NCI-H526 treated with DMSO at 0.1 percent for 48 hours (cell line): ENCODE measurements around the gene MBIP.
"Not testable (repeated sequence)": the region's sequence is repeated elsewhere in the genome, so short reads cannot be mapped to it uniquely, and the experiment has no call there.

Experiments
- DNase-seq: peaks from one replicate; lab custom pipeline; 2025; lab: John Stamatoyannopoulos, UW

Gene MBIP

DNA sequence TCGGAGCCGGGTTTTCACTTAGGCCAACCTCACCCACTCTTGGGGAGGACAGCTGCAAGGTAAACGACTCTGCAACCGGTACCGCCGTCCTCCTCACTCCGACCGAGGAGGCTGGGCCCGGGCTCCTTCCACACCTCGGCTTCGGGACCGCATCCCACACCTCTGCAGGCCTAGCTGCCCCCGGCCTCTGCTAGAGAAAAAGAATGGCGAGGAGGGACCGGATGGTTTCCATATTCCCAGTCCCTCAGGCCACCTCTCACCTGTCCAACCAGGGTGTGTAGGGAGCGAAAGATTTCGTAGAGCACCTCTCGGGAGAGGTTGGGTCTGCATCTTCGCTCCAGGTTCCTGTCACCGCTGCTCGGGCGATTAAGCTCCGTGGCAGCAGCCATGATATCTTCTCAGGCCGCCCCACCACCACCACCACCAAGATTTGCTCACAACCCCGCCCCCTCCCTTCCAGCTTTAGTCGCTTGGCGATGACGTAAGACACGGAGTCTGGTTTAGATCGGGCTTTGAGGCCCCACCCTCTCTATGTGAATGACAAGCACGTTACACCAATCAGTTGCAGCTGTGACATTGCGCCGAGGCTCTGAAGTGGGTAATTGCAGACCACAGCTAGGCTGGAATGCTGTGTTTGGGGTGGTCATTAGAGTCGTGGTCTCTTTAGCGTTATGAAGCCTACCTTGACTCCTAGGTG, at the start of gene MBIP:
MBIP (minus strand) TSS at position 438 of the 697 bp plus-strand sequence; CDS start at position 389, 49 bp downstream.
- peak; percentile 95 for DNase-seq

DNA sequence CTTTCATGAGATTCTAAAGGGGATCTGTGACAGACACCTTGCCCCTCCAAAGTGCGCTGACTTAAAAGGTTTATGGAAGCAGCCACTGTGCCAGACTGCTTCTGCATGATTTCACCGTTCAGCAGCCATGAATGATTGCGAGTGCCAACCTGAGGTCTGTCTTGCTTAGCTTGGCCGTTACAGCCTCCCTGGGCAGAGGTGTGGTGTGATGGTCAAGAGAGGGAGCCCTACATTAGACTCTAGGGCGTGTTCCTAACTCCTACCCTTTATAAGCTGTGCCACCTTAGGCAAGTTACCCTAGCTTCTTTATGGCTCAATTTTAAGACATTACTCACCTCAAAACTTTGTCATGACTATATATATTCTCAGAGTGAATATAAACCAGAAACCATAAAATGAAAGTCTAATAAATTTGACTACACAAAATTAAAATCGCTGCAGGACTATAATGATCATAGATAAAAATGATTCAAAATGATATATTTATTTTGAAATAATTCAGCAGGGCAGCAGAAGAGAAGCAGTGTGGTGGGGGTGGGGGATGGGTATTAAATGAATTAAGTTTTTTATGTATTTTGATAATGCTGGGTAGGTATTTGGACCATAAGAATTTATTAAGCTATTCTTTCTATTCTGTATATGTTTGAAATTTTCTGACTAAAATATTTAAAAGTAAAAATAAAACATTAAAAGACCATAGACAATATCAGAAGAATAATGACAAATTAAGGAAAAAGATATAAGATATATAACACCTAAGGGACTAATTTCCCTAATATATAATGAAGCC, 47.7 kb upstream of the MBIP start:
- no peak for DNase-seq

- no peak for DNase-seq
Measured at GRCh38 chr14:36365766-36366165, 45.3 kb upstream of the MBIP start.

GRCh38 chr14:36363704-36364103, 43.3 kb upstream of the MBIP start:
- DNase-seq = no peak

DNA sequence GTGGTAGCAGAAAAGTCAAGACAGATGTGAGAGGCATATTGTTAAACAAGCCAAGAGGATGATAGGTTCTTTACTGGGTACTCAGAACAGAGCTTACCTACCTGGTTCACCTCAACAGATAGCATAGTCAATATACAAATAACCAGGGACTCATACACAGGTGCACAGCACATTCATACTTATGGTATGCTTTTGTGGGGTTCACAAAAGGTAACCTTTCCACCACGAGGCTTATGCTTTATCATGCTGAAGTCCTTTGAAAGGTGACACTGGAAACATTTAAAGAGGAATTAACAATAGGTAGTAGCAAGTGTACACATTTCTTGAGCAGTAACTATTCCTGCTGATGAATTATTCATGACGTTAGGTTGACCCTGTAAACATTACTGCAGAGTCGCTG, 42.2 kb upstream of the MBIP start:
- no peak for DNase-seq

- DNase-seq = no peak
Measured at GRCh38 chr14:36361210-36361853, 40.9 kb upstream of the MBIP start.

- DNase-seq = no peak
Measured at GRCh38 chr14:36356862-36357261, 36.4 kb upstream of the MBIP start.

DNA sequence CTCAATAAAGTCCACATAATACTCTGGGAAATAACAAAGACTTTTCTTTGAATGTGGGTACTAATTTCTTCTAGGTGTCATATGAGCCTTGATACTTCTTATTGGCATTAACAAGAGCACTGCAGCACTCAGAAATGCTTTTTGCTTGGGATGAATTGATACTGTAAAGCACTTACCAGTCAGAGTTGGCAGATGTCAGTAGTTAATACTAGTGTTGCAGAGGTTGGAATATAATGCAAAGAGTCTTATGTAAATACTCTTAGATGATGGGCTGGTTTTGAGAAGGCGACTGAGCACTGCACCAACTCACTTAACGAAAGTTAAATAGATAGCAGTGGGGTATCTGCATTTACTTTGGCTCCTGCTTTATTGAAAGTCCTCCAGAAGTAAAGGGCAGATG, 25.6 kb upstream of the MBIP start:
- no peak for DNase-seq

DNA sequence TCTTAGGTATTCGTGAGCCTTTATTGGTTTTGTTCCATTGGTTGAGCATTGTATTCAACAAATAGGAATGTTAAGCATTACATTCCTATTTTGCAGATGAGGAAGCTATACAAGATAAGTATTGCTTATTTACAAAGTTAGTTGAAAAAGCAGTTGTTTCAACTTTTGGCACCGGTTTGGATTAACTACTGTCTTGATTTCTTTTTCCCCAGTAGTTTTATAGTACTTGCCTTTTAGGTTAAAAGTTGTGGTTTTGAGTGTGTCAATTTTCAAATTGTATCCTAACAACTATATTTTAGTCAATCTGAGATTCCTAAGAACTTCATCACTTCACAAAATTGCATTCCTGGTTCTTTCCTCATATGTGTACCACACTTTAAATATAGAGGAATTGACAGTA, 23.8 kb upstream of the MBIP start:
- DNase-seq = no peak

DNA sequence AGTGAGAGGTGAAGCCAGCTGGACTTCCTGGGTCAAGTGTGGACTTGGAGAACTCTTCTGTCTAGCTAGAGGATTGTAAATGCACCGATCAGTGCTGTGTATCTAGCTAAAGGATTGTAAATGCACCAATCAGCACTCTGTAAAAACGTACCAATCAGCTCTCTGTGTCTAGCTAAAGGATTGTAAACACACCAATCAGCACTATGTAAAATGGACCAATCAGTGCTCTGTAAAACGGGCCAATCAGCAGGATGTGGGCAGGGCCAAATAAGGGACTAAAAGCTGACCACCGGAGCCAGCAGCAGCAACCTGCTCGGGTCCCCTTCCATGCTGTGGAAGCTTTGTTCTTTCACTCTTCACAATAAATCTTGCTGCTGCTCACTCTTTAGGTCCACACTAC, 21.4 kb upstream of the MBIP start:
- not testable (repeated sequence) for DNase-seq

GRCh38 chr14:36340276-36340890, 19.9 kb upstream of the MBIP start:
- DNase-seq = no peak

GRCh38 chr14:36339816-36340215, 19.4 kb upstream of the MBIP start:
- DNase-seq = no peak

- no peak for DNase-seq
Measured at GRCh38 chr14:36333119-36333518, 12.7 kb upstream of the MBIP start.

DNA sequence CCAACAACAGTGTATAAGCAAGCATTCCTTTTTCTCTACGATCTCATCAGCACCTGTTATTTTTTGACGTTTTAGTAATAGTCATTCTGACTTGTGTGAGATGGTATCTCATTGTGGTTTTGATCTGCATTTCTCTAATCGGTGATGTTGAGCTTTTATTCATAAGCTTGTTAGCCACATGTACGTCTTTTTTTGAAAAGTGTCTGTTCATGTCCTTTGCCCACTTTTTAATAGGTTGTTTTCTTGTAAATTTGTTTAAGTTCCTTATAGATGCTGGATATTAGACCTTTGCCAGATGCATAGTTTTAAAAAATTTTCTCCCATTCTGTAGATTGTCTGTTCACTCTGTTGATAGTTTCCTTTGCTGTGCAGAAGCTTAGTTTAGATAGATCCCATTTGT, 7.1 kb upstream of the MBIP start:
- DNase-seq = not testable (repeated sequence)

- DNase-seq = no peak
Measured at GRCh38 chr14:36325853-36326252, 5.4 kb upstream of the MBIP start.

DNA sequence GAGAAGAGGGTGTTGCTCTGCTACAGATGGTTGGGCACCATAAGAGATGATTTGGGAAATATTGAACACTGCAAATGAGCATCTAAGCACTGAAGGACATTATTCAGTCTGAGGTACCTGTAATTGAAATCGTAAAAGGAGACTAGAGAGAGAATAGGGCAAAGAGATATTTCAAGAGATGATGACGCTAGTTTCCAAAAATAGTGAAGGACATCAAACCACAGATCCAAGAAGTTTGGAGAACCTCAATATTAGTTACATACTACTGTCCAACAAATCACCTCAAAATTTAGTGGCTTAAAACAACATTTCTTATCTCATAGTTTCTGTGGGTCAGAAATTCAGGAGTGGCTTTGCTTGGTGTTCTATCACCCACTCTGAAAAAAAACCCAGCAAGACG, 4.5 kb upstream of the MBIP start:
- no peak for DNase-seq

DNA sequence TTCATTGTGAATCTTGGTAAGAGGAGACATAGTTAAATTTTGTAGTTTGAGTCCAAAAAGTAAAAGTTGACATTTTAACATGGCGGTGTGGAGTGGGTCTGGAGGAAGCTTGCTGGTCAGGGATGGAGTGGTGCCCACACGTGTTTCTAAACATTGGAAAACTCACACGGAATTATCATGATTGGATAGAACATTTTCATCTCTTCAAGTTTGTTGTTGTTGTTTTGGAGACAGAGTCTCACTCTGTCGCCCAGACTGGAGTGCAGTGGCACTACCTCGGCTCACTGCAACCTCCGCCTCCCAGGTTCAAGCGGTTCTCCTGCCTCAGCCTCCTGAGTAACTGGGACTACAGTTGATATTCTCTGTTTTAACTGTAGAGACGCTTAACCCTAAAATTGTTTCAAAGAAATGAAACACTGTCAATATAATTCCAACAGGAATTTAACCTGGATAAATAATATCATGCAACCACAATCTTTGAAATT, 502 bp upstream of the MBIP start:
- DNase-seq = no peak

DNA sequence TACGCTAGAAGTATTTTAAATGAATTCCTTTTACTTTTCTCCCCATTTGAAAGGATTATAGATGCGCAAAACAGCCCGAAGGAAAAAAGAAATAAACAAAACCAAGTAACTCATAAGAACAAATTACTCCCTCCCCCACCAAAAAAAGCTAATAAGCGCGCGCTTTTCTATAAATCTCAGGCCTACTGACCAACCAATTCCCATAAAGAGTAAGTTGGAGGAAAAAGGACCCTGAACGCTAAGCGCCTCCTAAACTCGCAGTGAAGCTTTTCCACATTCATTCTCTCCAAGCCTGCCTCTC, 588 bp downstream of the MBIP start:
- no peak for DNase-seq

GRCh38 chr14:36317650-36318049, 2.8 kb downstream of the MBIP start:
- DNase-seq = no peak

DNA sequence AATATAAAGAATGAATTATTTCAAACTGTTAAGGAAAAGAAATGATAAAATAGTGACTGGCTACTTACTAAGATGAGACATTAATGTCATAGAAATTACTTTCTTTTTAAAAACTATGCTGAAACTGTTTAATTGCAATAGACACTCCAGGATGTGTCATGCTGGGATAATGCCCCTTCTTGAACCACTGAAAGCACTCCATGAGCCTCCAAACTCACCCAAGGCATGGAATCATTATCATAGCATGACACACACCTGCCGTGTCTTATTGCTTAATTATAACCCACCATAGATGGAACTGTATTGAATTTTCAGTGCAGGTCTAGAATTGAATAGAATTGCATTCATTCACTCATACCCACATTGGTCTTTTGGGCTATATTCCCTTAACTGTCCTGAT, 4.3 kb downstream of the MBIP start:
- DNase-seq = no peak

GRCh38 chr14:36315159-36315853, 5.1 kb downstream of the MBIP start:
- DNase-seq = no peak

- DNase-seq = no peak
Measured at GRCh38 chr14:36313898-36314297, 6.5 kb downstream of the MBIP start.
